NB4 (cell line): ENCODE measurements around the gene C1QTNF8.

Experiments used
- DNase-seq: peaks from one replicate; pipeline ENCODE4 v3.0.0; 2010; ENCODE audit warnings: low read depth
- H3K4me3 ChIP-seq: one replicate; pipeline ENCODE4 v1.5.1; 2011; ENCODE audit warnings: mild to moderate bottlenecking, low read depth, low read length, moderate library complexity
- CTCF ChIP-seq: IDR thresholded peaks from one replicate; pipeline ENCODE4 v1.5.1; 2012; ENCODE audit warnings: low read depth, low read length
- MAX ChIP-seq: IDR thresholded peaks from 2 replicates; pipeline ENCODE4 v1.6.1; 2011; ENCODE audit warnings: low read depth, low read length
- MYC ChIP-seq: IDR thresholded peaks from 2 replicates; pipeline ENCODE4 v1.6.1; 2011; ENCODE audit warnings: low read depth, low read length
- POLR2A ChIP-seq: IDR thresholded peaks from 2 replicates; pipeline ENCODE4 v1.6.1; 2011; ENCODE audit warnings: mild to moderate bottlenecking; ENCODE audit not compliant: insufficient read length; ENCODE audit errors: extremely low read depth

Gene C1QTNF8

GRCh38 chr16:1141716-1142115 lies 45.7 kb upstream of the C1QTNF8 start:
- no peak overlapping the region for H3K4me3 ChIP-seq
- no peak for DNase-seq
- no peak for TF ChIP-seq MYC
- no peak for TF ChIP-seq MAX
- TF ChIP-seq CTCF, result no peak
- TF ChIP-seq POLR2A, result no peak

- DNase-seq, result no peak
- TF ChIP-seq POLR2A (no peak), MAX (no peak), CTCF (no peak), MYC (no peak)
- H3K4me3 ChIP-seq, result no peak overlapping the region
Observed at GRCh38 chr16:1141191-1141590, 45.1 kb upstream of the C1QTNF8 start.

GRCh38 chr16:1140582-1141162 lies 44.6 kb upstream of the C1QTNF8 start:
- no peak for TF ChIP-seq MAX
- TF ChIP-seq MYC, result no peak
- TF ChIP-seq CTCF, result no peak
- DNase-seq, result no peak
- no peak overlapping the region for H3K4me3 ChIP-seq

- TF ChIP-seq POLR2A (no peak), CTCF (no peak), MYC (no peak), MAX (no peak)
- no peak overlapping the region for H3K4me3 ChIP-seq
- no peak for DNase-seq
Observed at GRCh38 chr16:1137604-1138003, 41.6 kb upstream of the C1QTNF8 start.

GRCh38 chr16:1135459-1135825 lies 39.4 kb upstream of the C1QTNF8 start:
- DNase-seq, result no peak
- no peak for TF ChIP-seq MYC
- no peak for TF ChIP-seq MAX
- no peak for TF ChIP-seq POLR2A

GRCh38 chr16:1134776-1135458 lies 38.9 kb upstream of the C1QTNF8 start:
- TF ChIP-seq CTCF (no peak), MYC (no peak), MAX (no peak), POLR2A (no peak)
- no peak for DNase-seq
- no peak overlapping the region for H3K4me3 ChIP-seq

More at GRCh38 chr16:1135459-1135825, 39.4 kb upstream of the C1QTNF8 start:
- H3K4me3 ChIP-seq, result no peak overlapping the region
